ENCODE data around the gene THADA. TPM values are rescaled to one million over a fixed set of nuclear protein-coding genes. Genes with fewer than 3 reads are reported as not detected.

The THADA gene
- total RNA-seq, 1 experiment from 2014 or later: 22.0 TPM

GRCh38 chr2:43225093-43225787 lies 370.6 kb downstream of the THADA start:
- peak; percentile 64 for DNase-seq (ENCODE audit: low read depth)

- DNase-seq (ENCODE audit: low read depth): peak; percentile 60
Observed at GRCh38 chr2:43224571-43225092, 371.2 kb downstream of the THADA start.

GRCh38 chr2:43224131-43224570 lies 371.7 kb downstream of the THADA start:
- DNase-seq (ENCODE audit: low read depth): peak; percentile 73

GRCh38 chr2:43223521-43224001 lies 372.3 kb downstream of the THADA start:
- peak; percentile 67 for DNase-seq (ENCODE audit: low read depth)

- peak; percentile 28 for DNase-seq (ENCODE audit: low read depth)
Observed at GRCh38 chr2:43222475-43223309, 373.1 kb downstream of the THADA start.

GRCh38 chr2:43221763-43222474 lies 373.9 kb downstream of the THADA start:
- DNase-seq (ENCODE audit: low read depth): peak; percentile 97

- DNase-seq (ENCODE audit: low read depth): peak; percentile 96
Observed at GRCh38 chr2:43221124-43221762, 374.6 kb downstream of the THADA start.

- DNase-seq (ENCODE audit: low read depth): no peak
Observed at GRCh38 chr2:43220760-43221123, 375.1 kb downstream of the THADA start.

- no peak for DNase-seq (ENCODE audit: low read depth)
Observed at GRCh38 chr2:43220229-43220751, 375.5 kb downstream of the THADA start.

GRCh38 chr2:43219383-43220228 lies 376.2 kb downstream of the THADA start:
- DNase-seq (ENCODE audit: low read depth): peak; percentile 92

- DNase-seq (ENCODE audit: low read depth): peak; percentile 35
Observed at GRCh38 chr2:43218702-43219382, 377.0 kb downstream of the THADA start.

GRCh38 chr2:43218155-43218701 lies 377.6 kb downstream of the THADA start:
- peak; percentile 43 for DNase-seq (ENCODE audit: low read depth)

GRCh38 chr2:43217228-43218154 lies 378.3 kb downstream of the THADA start:
- no peak for DNase-seq (ENCODE audit: low read depth)

- DNase-seq (ENCODE audit: low read depth): no peak
Observed at GRCh38 chr2:43216629-43217028, 379.2 kb downstream of the THADA start.

GRCh38 chr2:43215673-43216255 lies 380.1 kb downstream of the THADA start:
- no peak for DNase-seq (ENCODE audit: low read depth)

- DNase-seq (ENCODE audit: low read depth): no peak
Observed at GRCh38 chr2:43214253-43214652, 381.6 kb downstream of the THADA start.

- no peak for DNase-seq (ENCODE audit: low read depth)
Observed at GRCh38 chr2:43212931-43213330, 382.9 kb downstream of the THADA start.

All from RPMI7951 (cell line).